Ishikawa (cell line): ENCODE data around the gene BIK.

Source experiments
- CEBPB ChIP-seq: IDR thresholded peaks from 2 replicates; pipeline ENCODE4 v1.6.1; 2012
- CREB1 ChIP-seq: IDR thresholded peaks from 2 replicates; pipeline ENCODE4 v1.6.1; 2012; ENCODE audit warnings: low read depth
- EGR1 ChIP-seq: IDR thresholded peaks from 2 replicates; pipeline ENCODE4 v1.6.1; 2012
- EP300 ChIP-seq: IDR thresholded peaks from 2 replicates; pipeline ENCODE4 v1.6.1; 2012; ENCODE audit warnings: borderline replicate concordance
- FOXM1 ChIP-seq: IDR thresholded peaks from 2 replicates; pipeline ENCODE4 v1.6.1; 2012; ENCODE audit warnings: low read depth, borderline replicate concordance
- MAX ChIP-seq: IDR thresholded peaks from 2 replicates; pipeline ENCODE4 v1.6.1; 2012
- NFIC ChIP-seq: IDR thresholded peaks from 2 replicates; pipeline ENCODE4 v1.6.1; 2012
- RAD21 ChIP-seq: IDR thresholded peaks from 2 replicates; pipeline ENCODE4 v1.6.1; 2012; ENCODE audit warnings: low read depth
- REST ChIP-seq: IDR thresholded peaks from 2 replicates; pipeline ENCODE4 v1.6.1; 2012; ENCODE audit warnings: low read depth, mild to moderate bottlenecking
- TAF1 ChIP-seq: IDR thresholded peaks from 2 replicates; pipeline ENCODE4 v1.6.1; 2012; ENCODE audit warnings: low read depth, mild to moderate bottlenecking
- TCF12 ChIP-seq: IDR thresholded peaks from 2 replicates; pipeline ENCODE4 v1.6.1; 2012; ENCODE audit warnings: low read depth
- TEAD4 ChIP-seq: IDR thresholded peaks from 2 replicates; pipeline ENCODE4 v1.6.1; 2012
- USF1 ChIP-seq: IDR thresholded peaks from 2 replicates; pipeline ENCODE4 v1.6.1; 2012
- YY1 ChIP-seq: IDR thresholded peaks from 2 replicates; pipeline ENCODE4 v1.6.1; 2012; ENCODE audit warnings: low read depth
- ZBTB7A ChIP-seq: IDR thresholded peaks from 2 replicates; pipeline ENCODE4 v1.6.1; 2012; ENCODE audit warnings: low read depth

The BIK gene

GRCh38 chr22:43171607-43172006, 61.1 kb downstream of the BIK start:
- no peak for TF ChIP-seq FOXM1
- TF ChIP-seq REST, result no peak
- no peak for TF ChIP-seq CREB1
- TF ChIP-seq TAF1, result no peak
- TF ChIP-seq ZBTB7A, result no peak
- TF ChIP-seq USF1, result no peak
- no peak for TF ChIP-seq YY1
- TF ChIP-seq EGR1, result no peak
- TF ChIP-seq TEAD4, result no peak
- TF ChIP-seq NFIC, result no peak
- TF ChIP-seq MAX, result no peak
- no peak for TF ChIP-seq CEBPB
- TF ChIP-seq RAD21, result no peak
- no peak for TF ChIP-seq TCF12
- TF ChIP-seq EP300, result no peak

- TF ChIP-seq TCF12 (no peak), TEAD4 (no peak), RAD21 (no peak), CREB1 (no peak)
These were observed 61.6 kb downstream of the BIK start for GRCh38 chr22:43172191-43172590.

GRCh38 chr22:43173566-43173965, 63.0 kb downstream of the BIK start:
- TF ChIP-seq TCF12, result no peak
- no peak for TF ChIP-seq NFIC

GRCh38 chr22:43173976-43174720, 63.6 kb downstream of the BIK start:
- TF ChIP-seq EGR1 (no peak), FOXM1 (no peak), EP300 (no peak), TEAD4 (no peak), YY1 (no peak), TAF1 (no peak), ZBTB7A (no peak), MAX (no peak), USF1 (no peak), NFIC (no peak), REST (no peak), TCF12 (no peak), RAD21 (no peak)

- no peak for TF ChIP-seq CREB1
- peak; percentile 76 for TF ChIP-seq NFIC
- TF ChIP-seq TAF1, result no peak
- TF ChIP-seq USF1, result no peak
- peak; percentile 87 for TF ChIP-seq TCF12
- no peak for TF ChIP-seq REST
- no peak for TF ChIP-seq RAD21
- TF ChIP-seq EP300, result no peak
- TF ChIP-seq FOXM1, result no peak
- TF ChIP-seq ZBTB7A, result no peak
- no peak for TF ChIP-seq CEBPB
- peak; percentile 37; the same call in 1 of the 2 replicates for TF ChIP-seq TEAD4
- TF ChIP-seq YY1, result no peak
- TF ChIP-seq EGR1, result no peak
- no peak for TF ChIP-seq MAX
These were observed 64.5 kb downstream of the BIK start for GRCh38 chr22:43174941-43175531.
